Stimulated activated CD4-positive, alpha-beta T cell treated with anti-CD3 and anti-CD28 coated beads, Interleukin-4, amount 100 ng/mL, for 24 hours (primary cell): ENCODE measurements around the gene RFX8.
"Not testable (repeated sequence)": the region's sequence is repeated elsewhere in the genome, so short reads cannot be mapped to it uniquely, and the experiment has no call there.

Experiments used
- DNase-seq: peaks from one replicate; pipeline ENCODE4 v3.0.0-alpha.2; 2020

RFX8 gene

DNA sequence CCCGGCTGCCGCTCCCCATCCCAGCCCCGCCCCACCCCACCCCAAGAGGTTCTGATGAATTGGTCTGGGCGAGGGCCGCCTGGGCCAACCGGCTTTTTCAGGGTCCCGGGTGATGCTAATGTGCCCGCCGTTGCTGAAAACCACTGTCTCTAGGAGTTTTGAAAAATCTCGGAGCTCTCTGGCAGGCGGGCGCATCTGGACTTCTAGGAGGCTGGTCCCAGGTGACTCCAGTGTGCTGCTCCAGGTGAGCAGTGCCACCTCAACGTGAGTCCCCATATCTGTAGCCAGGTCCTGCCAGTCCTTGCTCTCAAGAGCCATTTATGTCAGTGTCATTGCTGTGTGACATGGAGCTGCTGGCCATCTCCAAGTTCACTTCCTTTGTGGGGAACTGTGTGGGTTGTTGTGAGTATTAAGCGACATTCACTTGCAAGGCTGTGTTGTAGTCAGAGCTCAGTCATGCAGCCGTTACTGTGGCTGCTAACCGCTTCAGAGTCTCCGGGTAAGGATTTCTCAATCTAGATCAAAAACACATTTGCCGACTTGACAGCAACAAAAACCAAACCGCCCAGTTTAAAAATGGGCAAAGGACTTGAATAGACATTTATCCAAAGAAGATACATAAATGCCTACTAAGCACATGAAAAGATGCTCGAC is at the start of gene RFX8:
Gene RFX8 (minus strand): TSS at position 382 of the 654 bp plus-strand sequence. CDS start 8,264 bp downstream, outside the sequence.
- DNase-seq = peak; percentile 73

DNA sequence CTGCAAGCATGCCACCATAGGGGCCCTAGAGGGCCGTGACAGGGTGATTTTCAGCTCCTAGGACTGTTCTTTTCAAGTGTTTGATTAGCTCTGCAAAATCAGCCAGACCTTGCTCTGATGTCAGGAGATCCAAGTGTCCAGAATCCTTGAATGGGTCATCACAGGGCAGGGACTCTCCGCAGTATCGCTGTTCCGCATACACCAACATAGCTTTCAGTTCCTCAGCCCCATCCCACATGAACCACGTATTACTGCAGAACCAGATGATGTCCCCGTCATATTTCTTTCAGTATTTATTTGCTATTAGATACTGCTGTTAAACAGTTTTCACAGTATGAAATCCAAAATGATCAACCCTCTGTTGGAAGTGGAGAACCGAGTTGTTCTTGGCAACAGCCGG is 46.6 kb upstream of the RFX8 start:
- DNase-seq = no peak

DNA sequence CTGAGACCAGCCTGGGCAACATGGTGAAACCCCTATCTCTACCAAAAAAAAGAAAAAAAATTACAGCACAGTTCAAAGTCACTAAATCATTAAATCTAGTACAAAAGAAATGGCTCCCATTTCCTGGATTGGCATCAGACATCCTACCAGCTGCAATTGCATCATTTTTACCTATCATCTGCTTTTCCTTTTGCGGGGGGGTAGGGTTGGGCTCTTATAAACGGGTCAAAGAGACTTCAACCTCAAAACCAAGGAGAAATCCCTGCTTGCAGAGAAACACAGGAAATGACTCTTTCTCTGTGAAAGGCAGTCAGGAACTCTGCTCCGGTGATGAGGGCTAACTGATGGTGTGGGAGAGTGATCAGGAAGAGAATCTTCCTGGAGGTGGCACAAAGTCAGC is 45.3 kb upstream of the RFX8 start:
- DNase-seq = no peak

DNA sequence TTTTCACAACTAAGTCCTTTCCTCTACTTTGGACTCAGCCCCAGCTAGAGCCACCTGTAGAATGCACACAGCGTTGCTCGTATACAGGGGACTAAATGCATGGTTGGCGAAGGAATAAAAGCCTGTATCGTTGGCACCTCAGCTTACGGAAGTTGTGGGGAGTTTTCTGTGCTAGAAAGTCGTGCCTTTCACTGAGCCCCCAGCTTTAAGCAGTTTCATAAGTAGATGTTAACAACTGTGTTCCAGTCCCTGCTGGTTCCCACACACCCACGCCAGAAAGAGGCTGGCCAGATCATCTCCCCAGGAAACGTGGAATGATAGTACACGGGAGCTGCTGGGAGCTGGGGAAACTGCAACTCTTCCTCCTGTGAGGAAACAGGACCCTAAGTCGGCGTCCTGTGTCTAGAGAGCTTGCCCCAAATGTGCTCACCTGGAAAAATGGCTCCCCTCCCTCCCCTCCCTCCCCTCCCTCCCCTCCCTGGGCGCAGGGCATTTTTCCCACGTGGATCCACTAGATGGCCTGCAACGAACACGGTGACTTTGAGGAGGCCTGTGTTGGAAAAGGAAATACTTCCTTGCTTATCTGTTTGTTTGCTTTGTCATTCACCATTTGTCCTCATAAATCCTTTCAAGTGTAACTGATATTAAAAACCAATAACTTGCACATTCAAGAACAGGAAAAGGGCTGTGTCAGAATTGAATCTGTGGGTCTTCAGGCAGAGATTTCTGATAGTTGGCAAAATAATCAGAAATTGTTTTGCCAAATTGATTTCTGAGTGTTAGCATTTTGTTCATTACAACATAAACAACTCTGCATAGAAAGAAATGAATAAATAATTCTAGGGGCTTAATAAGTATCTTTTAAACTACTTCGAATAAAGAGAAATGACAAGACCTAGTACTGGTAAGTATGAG is 43.9 kb upstream of the RFX8 start:
- no peak for DNase-seq

DNA sequence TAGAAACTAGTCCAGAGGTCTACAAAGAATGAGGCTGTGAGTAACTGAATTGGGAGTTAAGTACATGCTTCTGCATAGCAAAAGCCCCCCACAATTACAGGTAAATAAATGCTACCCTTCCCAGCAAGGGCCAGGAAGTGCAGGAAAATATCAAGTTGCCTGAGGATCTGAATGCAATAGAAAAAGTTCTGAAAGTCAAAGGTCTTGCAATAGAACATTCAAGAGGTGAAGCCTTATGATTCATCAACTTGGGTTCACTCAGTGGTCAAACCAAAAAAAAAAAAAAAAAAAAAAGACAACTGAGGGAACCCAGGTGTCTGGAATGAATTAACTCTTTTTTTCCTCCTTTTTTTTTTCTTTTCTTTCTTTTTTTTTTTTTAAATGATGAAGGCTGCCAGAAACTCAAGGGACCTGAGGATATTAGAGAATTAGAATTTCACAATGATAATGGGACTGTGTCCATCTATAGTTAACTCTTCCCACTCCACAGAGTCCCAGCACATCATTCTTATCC is 42.9 kb upstream of the RFX8 start:
- no peak for DNase-seq

DNA sequence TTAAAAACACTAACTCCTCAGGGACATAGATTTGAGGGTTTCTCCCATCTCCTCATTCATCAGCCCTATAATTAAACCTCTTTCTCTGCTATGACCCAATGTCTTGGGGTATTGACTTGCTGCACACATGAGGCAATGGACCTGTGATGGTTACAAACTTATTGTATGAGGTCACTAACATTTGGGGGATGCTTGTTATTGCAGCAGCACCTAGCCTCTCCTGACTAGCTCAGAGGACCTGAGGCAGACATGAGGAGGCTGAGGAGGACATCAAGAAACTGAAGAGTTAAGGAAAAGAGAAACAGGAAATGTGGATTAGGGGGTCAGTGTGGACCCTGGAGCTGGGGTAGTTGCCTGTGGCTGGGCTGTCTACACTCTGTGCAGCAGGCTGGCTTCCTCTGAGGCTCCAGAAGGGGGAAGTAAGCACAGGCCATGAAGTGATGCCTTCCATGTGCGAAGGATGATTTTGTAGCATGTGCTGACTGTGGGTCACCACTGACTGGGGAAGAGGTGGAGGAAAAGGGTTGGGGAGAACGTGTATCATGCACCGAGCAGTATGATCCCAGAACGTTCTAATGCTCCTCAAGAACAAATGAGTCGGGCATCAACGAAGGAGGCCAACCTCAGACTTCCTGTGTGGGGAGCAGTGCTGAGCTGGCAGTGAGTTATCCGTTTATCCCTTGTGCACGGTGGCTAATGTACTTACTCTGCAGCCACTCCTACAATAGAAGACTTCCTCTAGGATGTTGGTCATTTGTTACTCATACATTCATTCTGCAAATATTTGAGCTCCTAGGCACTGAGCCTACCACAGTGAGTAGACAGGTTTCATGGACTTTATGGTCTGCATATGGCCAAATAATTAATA is 42.1 kb upstream of the RFX8 start:
- peak; percentile 14 for DNase-seq

DNA sequence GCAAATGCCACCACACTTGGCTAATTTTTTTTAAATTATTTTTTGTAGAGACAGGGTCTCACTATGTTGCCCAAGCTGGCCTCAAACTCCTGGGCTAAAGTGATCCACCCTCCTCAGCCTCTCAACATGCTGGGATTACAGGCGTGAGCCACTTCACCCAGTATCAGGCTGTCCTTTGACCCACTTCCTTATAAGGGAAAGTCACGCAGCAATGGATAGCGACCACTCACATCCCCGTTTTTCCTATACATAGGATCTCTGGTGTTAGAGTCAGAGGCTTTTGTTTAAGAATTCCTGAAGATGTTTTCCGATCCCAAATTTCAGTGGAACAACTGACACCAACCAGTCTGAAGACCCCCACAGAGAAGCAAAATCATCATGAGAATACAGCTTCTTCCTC is 41.4 kb upstream of the RFX8 start:
- DNase-seq = no peak

DNA sequence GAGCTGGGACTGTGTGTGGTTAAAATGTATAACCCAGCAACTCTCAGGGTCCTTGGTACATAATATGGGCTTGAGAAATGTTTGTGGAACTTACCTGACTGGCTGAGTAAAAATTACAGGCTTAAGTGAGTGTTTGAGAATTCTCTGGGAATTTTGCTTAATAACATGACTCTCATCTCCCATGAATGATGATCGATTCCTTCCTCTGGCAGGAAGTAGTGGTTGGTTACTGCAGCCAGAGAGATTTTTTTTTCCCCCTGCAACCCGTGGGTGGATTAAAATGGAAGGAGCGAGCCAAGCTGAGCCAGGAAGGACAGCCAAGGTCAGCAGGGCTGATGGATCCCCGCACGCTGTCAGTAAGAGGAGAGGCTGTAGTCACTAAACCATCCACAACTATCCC is 40.6 kb upstream of the RFX8 start:
- no peak for DNase-seq

DNA sequence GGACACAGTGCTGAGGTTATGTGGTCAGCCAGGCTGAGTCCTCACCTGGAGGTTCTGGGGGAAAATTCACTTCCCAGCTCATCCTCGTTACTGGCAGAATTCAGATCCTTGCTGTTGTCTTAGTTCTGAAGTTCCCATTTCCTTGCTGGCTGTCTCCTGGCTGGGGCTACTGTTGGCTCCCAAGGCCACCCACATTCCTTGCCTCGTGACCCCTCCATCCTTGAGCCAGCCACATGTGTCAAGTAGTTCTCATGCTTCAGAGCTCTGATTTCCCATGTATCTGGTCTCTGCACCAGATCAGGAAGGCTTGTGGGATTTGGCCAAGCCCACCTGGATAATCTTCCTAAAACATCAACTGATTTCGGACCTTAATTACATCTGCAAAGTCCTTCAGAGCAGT is 38.1 kb upstream of the RFX8 start:
- no peak for DNase-seq

DNA sequence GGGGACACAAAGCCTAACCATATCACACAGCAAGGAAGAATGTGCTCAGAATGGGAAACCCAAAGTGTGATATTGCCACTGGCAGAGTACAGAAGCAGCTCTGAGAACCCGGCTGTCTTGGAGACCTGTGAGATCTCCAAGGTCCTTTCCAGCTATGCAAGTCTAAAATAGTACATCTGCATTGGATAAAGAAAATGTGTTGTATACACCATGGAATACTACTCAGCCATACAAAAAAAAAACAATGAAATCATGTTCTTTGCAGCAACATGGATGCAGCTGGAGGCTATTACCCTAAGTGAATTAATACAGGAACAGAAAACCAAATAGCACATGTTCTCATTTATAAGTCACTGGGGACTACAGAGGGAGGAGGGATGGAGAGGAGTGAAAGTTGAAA is 36.5 kb upstream of the RFX8 start:
- no peak for DNase-seq

DNA sequence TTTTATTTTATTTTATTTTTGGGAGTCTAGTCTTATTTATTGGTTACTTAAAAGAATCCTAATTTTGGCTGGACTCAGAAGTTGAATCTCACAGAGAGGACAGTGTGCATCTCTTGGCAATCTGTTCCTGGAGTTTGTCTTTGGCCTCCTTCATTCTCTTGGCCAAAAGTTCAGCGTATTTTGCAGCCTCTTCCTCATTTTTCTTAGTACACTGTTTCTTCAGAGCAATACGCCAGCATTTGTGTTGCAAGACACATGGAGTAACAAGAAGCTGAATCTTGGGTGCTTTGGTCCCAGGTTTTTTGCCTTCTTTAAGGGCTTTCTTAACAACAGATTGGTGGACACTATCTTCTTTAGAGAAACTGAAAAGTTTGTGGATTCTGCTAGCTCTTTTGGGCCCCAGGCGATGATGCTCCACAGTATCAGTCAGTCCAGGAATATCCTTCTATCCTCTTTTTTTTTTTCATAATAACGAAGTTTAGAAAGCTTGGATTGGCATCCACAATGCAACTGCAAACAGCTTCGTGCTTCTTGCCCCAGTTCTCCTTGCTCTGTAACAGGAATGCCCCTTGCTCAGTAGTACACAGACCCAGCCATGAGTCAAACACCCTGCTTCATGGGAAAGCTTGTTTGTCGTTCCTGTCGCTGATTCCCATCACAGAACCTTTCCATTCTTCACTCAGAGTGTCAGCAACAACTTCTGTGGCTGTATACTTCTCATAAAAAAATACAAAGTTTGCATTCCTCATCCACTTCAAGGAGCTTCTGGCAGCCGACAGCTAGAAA is 34.8 kb upstream of the RFX8 start:
- DNase-seq = no peak

DNA sequence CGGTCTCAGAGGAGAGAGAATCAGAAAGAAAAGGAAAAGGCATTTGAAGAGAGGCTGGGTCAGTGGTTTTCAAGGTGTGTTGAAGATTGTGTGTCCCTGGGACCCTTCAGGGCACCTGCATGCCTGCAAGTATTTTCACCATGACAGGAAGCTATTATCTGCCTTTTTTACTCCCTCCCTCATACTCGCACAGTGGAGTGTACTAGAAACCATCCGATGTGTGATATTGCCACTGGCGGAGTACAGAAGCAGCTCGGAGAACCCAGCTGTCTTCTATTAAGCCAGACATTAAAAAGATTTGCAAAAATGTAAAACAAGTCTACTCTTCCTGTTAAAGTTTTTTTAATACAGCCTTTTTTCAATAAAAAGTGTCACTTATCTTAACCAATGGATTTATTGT is 33.7 kb upstream of the RFX8 start:
- DNase-seq = no peak

DNA sequence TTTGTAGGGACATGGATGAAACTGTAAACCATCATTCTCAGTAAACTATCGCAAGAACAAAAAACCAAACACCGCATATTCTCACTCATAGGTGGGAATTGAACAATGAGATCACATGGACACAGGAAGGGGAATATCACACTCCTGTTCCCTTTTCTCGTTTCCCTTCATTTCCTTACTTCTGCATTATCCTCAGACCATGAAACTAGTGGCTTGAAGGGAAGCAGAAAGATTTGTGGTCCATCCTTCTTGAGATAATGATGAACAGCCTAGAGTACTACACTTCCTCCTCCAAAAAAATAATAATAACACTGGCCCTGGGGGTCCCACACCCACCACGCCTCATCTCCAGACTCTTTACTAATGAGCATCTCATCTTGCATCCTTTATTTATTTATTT is 30.4 kb upstream of the RFX8 start:
- not testable (repeated sequence) for DNase-seq

DNA sequence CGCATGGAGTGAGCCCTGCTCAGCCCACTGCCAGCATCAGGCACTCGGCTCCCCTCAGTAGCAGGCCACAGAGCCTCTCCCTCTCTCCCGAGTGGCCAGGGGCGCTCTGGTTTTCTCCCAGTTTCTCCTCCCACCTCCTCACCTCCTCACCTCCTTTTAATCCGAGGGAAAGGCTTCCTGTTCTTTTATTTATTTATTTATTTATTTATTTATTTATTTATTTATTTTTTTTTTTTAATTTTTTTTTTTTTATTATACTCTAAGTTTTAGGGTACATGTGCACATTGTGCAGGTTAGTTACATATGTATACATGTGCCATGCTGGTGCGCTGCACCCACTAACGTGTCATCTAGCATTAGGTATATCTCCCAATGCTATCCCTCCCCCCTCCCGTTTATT is 29.8 kb upstream of the RFX8 start:
- not testable (repeated sequence) for DNase-seq

DNA sequence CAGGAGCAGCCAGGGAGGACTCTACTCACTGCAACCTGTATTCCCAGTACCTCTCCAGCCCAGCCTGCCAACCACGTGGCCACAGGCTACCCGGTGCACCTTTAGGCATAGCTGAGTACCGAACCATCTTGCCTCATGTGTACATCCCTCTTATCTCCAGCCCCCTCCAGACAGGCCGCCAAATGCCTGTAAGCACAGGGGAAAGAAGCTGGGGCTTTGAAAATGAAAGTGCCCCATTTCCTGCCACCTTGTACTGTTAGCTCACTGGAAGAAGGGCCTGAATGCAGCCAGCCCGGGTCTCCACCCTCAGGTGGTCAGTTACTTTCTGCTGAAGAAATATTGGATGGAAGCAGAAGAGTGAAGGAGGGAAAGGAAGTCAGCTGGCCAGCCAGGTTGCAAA is 27.2 kb upstream of the RFX8 start:
- DNase-seq = no peak

DNA sequence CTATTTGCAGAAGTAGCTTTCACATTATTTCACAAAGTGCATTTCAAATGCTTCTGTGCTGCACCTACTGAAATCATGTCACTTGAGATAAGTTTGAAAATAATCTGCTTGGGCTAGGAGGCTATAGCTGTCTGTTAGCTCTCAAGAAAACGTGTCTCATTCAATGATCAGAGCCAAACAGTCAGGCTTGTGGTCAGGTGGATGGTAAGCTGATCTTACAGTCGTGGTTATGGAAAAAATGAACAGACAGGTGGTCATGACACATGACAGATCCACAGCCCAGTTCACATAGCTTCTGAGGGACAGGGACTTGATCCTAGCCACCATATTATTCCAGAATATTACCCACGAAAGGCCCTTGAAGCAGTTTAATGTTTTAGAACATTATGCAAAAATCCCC is 26.5 kb upstream of the RFX8 start:
- DNase-seq = no peak

DNA sequence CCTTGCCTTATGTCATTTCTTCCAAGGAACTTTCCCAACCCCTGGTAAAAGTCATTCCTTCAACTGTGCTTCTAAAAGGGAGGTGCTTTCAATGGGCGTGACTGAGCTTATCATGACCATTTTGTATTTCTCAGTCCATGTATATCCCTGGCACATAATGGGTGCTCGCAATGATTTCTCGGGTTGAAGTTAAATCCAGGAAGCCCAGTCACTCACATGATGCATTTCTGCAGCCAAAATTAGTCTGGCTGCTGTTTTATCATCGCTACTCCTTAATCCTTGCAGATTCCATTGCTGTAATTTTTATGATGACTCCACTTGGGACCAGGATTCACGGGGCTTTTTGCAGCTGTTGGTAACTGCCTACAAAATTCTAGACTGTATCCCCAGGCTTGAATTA is 25.9 kb upstream of the RFX8 start:
- DNase-seq = no peak

DNA sequence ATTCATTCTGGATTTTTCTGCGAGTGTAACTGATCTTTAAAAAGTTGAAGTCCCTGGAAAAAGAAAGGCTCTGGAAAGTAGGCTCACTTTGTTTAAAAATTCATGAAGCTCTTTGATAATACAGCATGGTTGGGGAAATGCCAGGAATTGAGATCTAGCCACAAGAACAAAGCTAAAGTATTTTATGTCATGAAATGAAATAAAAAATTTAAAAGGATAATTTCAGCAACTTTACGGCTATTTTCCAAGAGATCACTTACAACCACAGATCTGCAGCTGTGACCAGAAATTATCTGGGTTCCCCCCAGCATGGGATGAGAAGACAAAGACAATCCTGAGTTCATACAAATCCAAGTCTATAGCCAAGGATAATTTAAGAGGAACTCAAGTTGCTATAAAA is 25.3 kb upstream of the RFX8 start:
- no peak for DNase-seq

DNA sequence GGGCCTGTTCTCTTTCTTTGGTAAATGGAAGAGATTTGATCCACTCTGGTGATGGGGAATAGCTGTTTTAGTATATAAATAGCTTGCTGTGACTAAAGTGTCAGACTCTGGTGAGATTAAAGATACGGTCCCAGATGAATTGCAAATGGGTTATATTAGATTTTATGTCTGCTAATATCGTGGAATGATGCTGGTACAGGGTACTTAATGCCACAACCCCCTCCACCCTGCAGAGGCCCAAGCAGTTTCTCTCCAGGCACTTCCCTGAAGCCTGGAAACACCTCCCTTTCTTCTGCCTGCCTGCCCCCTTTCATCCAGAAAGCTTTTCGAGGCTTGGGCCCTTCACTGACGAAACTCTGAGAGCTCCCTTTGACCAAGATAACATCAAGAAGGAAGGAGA is 21.4 kb upstream of the RFX8 start:
- no peak for DNase-seq

DNA sequence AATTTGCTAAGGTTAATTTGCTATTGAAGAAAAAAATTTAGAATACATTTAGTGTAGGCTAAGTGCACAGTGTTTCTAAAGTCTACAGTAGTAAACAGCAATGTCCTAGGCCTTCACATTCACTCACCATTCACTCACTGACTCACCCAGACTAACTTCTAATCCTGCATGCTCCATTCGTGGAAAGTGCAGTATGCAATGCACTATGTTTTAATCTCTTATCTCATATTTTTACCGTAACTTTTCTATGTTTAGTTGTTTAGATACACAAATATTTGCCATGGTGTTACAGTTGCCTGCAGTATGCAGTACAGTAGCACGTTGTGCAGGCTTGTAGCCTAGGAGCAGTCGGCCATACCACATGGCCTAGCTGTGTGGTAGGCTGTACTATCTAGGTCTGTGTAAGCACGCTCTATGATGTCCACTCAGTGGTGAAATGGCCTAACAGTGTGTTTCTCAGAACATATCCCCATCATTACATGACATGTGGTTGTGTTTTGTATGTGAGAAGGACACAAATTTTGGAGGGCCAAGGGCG is 18.1 kb upstream of the RFX8 start:
- DNase-seq = no peak

DNA sequence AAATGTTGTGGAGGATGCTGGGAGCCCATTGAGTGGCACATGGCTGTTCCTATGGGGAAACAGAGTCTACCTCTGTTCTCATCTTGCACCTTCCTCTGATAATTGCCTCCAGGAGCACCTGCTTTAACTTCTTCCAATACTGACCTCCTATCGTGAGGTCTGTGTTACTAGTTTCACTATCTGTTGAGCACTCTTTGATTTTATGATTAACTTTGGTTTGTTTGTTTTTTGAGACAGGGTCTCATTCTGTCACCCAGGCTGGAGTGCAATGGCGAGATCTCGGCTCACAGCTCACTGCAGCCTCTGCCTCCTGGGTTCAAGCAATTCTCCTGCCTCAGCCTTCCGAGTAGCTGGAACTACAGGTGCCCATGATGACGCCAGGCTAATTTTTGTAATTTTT is 12.1 kb upstream of the RFX8 start:
- DNase-seq = no peak

DNA sequence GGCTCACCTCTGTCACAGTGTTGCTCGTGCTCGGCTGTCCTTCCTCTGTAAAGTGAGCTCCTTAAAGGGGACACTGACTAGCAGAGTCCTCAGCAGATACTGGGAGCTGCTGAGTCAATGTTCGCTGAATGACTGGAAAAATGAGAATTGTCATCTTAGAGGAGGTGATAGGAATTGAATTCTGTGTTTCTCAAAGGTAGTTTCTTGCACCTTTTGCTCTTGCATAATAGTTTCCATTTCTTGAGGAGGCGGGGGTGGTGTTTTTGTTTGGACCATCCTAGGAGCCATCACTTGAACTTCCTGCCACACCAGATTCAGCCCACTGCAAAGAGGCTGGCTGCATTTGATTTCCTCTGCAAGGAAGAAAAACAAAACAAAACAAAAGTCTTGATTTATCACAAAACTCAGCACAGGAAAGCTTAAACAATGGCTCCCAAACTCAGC is 11.4 kb upstream of the RFX8 start:
- no peak for DNase-seq
